T-helper 1 cell treated with Interleukin-12 subunit alpha and Interleukin-12 subunit beta and Interleukin-4 antibody, amounts not matched to agents 30 μg/mL and 1 μg/mL, for 36 hours (primary cell): ENCODE results near the gene NCKAP1.
"Not testable (repeated sequence)": the region's sequence is repeated elsewhere in the genome, so short reads cannot be mapped to it uniquely, and the experiment has no call there.

Source experiments
- H3K27ac Mint-ChIP-seq: one replicate; pipeline ENCODE4 v1.8.0; 2021; ENCODE audit warnings: mild to moderate bottlenecking, mixed read lengths
- H3K27me3 Mint-ChIP-seq: one replicate; pipeline ENCODE4 v1.8.0; 2021; ENCODE audit warnings: low read depth, mixed read lengths
- H3K36me3 Mint-ChIP-seq: one replicate; pipeline ENCODE4 v1.8.0; 2021; ENCODE audit warnings: low read depth, mixed read lengths
- H3K4me1 Mint-ChIP-seq: one replicate; pipeline ENCODE4 v1.8.0; 2021; ENCODE audit warnings: low read depth, mixed read lengths
- H3K4me3 Mint-ChIP-seq: one replicate; pipeline ENCODE4 v1.8.0; 2021; ENCODE audit warnings: mild to moderate bottlenecking, moderate library complexity, mixed read lengths
- H3K9me3 Mint-ChIP-seq: one replicate; pipeline ENCODE4 v1.8.0; 2021; ENCODE audit warnings: mixed read lengths

The NCKAP1 gene

DNA sequence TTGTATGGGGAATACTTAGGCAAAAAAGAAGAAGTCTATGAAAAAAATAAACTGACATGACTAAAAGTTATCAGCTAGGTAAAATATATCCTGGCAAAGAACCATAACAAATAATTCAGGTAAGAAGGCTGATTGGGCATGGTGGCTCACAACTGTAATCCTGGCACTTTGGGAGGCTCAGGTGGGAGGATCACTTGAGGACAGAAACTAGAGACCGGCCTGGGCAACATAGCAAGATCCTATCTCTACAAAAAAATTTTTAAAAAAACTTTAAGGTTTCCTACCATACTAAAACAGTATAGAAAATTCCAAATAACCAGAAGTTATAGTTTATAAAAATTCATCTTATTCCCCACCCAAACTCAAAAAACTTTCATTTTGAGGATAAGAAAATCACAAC, 10.8 kb downstream of the NCKAP1 start:
- Mint-ChIP-seq H3K27me3 (peaks cover 51% of the 10 kb centered on the region), H3K9me3 (no peaks in the 10 kb centered on the region), H3K4me3 (no peak overlapping the region), H3K4me1 (no peaks in the 10 kb centered on the region), H3K27ac (no peak overlapping the region), H3K36me3 (no peaks in the 10 kb centered on the region)

DNA sequence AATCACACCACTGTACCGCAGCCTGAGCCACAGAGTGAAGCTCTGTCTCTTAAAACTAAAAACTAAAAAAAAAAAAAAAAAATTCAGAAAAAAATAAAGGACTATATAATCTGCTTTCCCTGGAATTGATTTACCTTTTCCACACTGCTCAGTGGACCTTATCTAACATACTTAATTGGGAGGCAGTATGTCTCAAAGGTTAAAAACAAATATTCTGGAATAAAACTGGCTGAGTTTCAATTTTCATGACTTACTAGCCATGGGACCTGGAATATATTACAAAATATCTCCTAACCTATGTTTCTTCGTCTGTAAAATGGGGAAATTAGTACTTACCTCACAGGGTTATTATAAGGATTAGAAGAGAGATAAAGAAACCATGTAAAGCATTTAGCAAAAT, 11.8 kb downstream of the NCKAP1 start:
- Mint-ChIP-seq H3K4me3 (no peak overlapping the region), H3K36me3 (no peaks in the 10 kb centered on the region), H3K27me3 (peaks cover 45% of the 10 kb centered on the region), H3K9me3 (no peaks in the 10 kb centered on the region), H3K27ac (no peak overlapping the region), H3K4me1 (no peaks in the 10 kb centered on the region)

DNA sequence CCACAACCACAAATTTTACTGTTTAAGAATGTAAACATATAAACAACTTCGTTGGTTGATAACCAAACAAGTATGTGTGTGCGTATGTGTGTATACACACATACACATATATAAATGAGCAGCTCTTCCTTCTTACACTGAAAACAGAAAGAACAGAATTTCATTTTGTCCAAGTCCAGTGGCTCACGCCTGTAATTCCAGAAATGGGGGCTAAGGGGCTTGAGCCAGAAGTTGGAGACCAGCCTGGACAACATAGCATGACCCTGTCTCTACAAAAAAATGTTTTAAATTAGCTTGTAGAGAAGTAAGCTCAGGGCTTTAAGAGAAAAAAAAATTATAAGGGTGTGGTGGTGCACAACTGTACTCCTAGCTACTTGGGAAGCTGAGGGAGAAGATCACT, 12.3 kb downstream of the NCKAP1 start:
- Mint-ChIP-seq H3K27ac (no peak overlapping the region), H3K36me3 (no peaks in the 10 kb centered on the region), H3K9me3 (no peaks in the 10 kb centered on the region), H3K4me1 (no peaks in the 10 kb centered on the region), H3K4me3 (no peak overlapping the region), H3K27me3 (peaks cover 43% of the 10 kb centered on the region)

- no peaks in the 10 kb centered on the region for H3K9me3 Mint-ChIP-seq
- no peak overlapping the region for H3K27ac Mint-ChIP-seq
- peaks cover 28% of the 10 kb centered on the region for H3K27me3 Mint-ChIP-seq
- no peak overlapping the region for H3K4me3 Mint-ChIP-seq
- no peaks in the 10 kb centered on the region for H3K4me1 Mint-ChIP-seq
- H3K36me3 Mint-ChIP-seq: no peaks in the 10 kb centered on the region
These were observed 13.7 kb downstream of the NCKAP1 start for GRCh38 chr2:183024339-183025095.

DNA sequence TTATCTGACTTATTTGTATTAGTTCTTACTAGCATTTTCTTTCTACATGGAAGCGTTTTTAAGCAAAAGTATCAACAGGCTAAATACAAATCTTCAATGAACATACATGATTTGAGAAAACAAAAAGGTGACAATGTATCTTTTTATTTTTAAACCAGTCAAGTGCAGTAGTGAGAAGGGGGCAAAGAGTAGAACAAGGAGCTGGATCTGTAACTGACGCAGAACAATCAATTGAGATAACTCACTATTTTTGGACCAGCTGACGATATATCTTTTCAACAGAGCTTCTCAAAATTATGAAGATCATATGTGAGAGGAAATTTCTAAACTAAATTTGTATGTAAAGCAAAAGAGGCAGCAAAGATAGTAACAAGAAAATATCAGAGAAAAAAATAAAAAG, 15.5 kb downstream of the NCKAP1 start:
- no peak overlapping the region for H3K27ac Mint-ChIP-seq
- no peak overlapping the region for H3K4me3 Mint-ChIP-seq
- no peaks in the 10 kb centered on the region for H3K36me3 Mint-ChIP-seq
- no peaks in the 10 kb centered on the region for H3K4me1 Mint-ChIP-seq
- no peaks in the 10 kb centered on the region for H3K9me3 Mint-ChIP-seq
- peaks cover 21% of the 10 kb centered on the region for H3K27me3 Mint-ChIP-seq

DNA sequence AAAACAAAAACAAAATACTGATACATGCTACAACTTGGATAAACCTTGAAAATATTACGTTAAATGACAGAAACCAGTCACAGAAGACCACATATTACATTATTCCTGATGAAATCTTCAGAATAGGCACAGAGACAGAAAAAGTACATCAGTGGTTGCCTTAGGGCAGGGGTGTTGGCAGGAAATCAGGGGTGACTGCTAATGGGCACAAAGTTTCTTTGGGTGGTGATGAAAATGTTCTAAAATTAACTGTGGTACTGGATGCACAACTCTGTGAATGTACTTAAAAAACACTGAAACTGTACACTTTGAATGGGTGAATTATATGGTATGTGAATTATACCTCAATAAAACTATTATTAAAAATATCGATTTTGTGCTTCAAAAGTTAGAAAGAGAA, 16.6 kb downstream of the NCKAP1 start:
- H3K36me3 Mint-ChIP-seq: no peaks in the 10 kb centered on the region
- H3K27ac Mint-ChIP-seq: no peak overlapping the region
- H3K27me3 Mint-ChIP-seq: peaks cover 15% of the 10 kb centered on the region

DNA sequence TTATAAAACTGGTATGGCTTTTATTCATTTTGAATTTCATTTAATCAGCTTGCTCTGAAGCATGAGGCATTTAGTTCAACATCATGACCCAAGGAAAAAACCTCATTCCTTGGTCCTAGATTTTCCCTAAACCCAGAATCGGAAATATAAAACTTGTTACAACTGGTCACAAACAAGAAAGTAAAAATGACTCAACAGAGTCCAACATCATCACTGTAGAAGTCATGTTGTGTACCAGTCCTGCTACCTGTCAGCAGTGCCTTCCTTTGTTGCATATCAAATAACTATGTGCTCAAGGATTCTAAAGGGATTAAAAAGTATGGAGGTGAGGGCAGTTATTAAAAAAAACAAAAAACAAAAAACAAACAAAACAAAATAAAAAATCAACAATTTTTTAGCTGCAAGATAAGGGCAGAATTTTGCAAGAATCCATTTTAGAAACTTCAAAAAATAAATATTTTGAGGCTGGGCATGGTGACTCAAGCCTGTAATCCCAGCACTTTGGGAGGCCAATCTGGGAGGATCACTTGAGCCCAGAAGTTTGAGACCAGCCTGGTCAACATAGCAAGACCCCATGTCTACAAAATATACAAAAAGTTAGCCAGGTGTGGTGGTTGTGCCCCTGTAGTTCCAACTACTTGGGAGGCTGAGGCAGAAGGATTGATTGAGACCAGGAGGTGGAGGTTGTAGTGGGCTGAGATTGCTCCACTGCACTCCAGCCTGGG, 18.4 kb downstream of the NCKAP1 start:
- H3K27me3 Mint-ChIP-seq: peaks cover 12% of the 10 kb centered on the region
- no peak overlapping the region for H3K27ac Mint-ChIP-seq
- no peaks in the 10 kb centered on the region for H3K9me3 Mint-ChIP-seq
- H3K4me1 Mint-ChIP-seq: no peaks in the 10 kb centered on the region
- no peaks in the 10 kb centered on the region for H3K36me3 Mint-ChIP-seq
- H3K4me3 Mint-ChIP-seq: no peak overlapping the region

More for the DNA sequence above, 16.6 kb downstream of the NCKAP1 start:
- no peak overlapping the region for H3K4me3 Mint-ChIP-seq
- no peaks in the 10 kb centered on the region for H3K4me1 Mint-ChIP-seq
- no peaks in the 10 kb centered on the region for H3K9me3 Mint-ChIP-seq

- not testable (repeated sequence) for H3K4me1 Mint-ChIP-seq, H3K27ac Mint-ChIP-seq, H3K36me3 Mint-ChIP-seq, H3K4me3 Mint-ChIP-seq, H3K27me3 Mint-ChIP-seq, H3K9me3 Mint-ChIP-seq
These were observed 20.4 kb downstream of the NCKAP1 start for GRCh38 chr2:183017845-183018244.

- Mint-ChIP-seq H3K4me1 (no peaks in the 10 kb centered on the region), H3K4me3 (no peak overlapping the region), H3K36me3 (no peaks in the 10 kb centered on the region), H3K27ac (no peak overlapping the region), H3K9me3 (no peaks in the 10 kb centered on the region), H3K27me3 (no peaks in the 10 kb centered on the region)
These were observed 24.3 kb downstream of the NCKAP1 start for GRCh38 chr2:183014005-183014404.

GRCh38 chr2:183011743-183012142, 26.5 kb downstream of the NCKAP1 start:
- Mint-ChIP-seq H3K27ac (no peak overlapping the region), H3K9me3 (no peaks in the 10 kb centered on the region), H3K27me3 (no peaks in the 10 kb centered on the region), H3K36me3 (no peaks in the 10 kb centered on the region), H3K4me1 (no peaks in the 10 kb centered on the region), H3K4me3 (no peak overlapping the region)

GRCh38 chr2:183010112-183010511, 28.1 kb downstream of the NCKAP1 start:
- Mint-ChIP-seq H3K9me3 (no peaks in the 10 kb centered on the region), H3K36me3 (no peaks in the 10 kb centered on the region), H3K27me3 (no peaks in the 10 kb centered on the region), H3K4me1 (no peaks in the 10 kb centered on the region), H3K4me3 (no peak overlapping the region), H3K27ac (no peak overlapping the region)

DNA sequence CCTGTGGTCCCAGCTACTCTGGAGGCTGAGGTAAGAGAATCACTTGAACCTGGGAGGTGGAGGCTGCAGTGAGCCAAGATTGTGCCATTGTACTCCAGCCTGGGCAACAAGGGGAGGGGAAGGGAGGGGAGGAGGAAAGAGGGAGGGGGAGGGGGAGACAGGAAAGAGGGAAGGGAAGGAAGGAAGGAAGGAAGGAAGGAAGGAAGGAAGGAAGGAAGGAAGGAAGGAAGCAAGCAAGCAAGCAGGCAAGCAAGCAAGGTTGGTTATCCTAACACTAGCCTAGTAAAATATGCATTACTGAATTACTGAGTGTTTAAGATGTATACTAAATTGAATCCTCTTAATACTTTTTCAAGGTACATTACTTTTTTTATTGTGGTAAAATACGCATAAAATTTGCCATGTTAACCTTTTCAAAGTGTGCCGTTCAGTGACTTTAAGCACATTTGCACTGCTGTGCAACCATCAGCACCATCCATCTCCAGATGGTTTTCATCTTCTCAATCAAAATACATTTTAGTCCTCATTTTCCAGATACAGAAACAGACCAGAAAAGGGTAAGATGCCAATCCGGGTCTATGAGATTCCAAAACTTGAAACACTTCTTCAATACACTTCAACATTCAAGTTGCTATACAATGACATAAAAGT, 28.9 kb downstream of the NCKAP1 start:
- Mint-ChIP-seq H3K4me3 (no peak overlapping the region), H3K9me3 (no peaks in the 10 kb centered on the region), H3K4me1 (no peaks in the 10 kb centered on the region), H3K36me3 (no peaks in the 10 kb centered on the region), H3K27me3 (no peaks in the 10 kb centered on the region), H3K27ac (no peak overlapping the region)

GRCh38 chr2:183001948-183002347, 36.3 kb downstream of the NCKAP1 start:
- Mint-ChIP-seq H3K9me3 (no peaks in the 10 kb centered on the region), H3K27ac (no peak overlapping the region), H3K4me3 (no peak overlapping the region), H3K4me1 (no peaks in the 10 kb centered on the region), H3K27me3 (no peaks in the 10 kb centered on the region), H3K36me3 (no peaks in the 10 kb centered on the region)

- H3K27me3 Mint-ChIP-seq: no peaks in the 10 kb centered on the region
- no peaks in the 10 kb centered on the region for H3K9me3 Mint-ChIP-seq
- no peaks in the 10 kb centered on the region for H3K36me3 Mint-ChIP-seq
- no peak overlapping the region for H3K27ac Mint-ChIP-seq
- H3K4me3 Mint-ChIP-seq: no peak overlapping the region
- no peaks in the 10 kb centered on the region for H3K4me1 Mint-ChIP-seq
These were observed 37.4 kb downstream of the NCKAP1 start for GRCh38 chr2:183000846-183001245.
